Measurements from ENCODE around the gene PRR16. TPM values are rescaled to one million over a fixed set of nuclear protein-coding genes. Genes with fewer than 3 reads are reported as not detected.

The PRR16 gene
- total RNA-seq, 1 experiment from 2014 or later: 0.42 TPM

DNA sequence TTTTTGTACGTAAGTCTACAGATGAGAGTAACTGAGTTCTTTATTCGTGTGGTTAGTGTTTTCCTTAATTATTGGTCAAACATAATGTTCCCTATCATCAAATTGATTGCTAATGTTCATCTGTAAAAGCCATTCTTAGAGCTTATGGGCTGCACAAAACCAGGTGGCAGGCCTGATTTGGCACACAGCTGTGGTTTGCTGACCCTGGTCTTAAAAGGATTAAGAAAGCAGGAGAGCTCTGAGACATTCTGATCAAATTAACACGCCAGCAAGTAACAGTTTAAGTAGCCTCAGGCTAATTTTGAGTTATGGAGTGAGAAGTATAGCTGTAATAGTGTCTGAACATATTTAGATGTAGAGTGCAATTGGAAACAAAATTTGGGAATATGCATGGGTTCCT, 63.2 kb downstream of the PRR16 start (continued):
- TF ChIP-seq, protein P1, sequence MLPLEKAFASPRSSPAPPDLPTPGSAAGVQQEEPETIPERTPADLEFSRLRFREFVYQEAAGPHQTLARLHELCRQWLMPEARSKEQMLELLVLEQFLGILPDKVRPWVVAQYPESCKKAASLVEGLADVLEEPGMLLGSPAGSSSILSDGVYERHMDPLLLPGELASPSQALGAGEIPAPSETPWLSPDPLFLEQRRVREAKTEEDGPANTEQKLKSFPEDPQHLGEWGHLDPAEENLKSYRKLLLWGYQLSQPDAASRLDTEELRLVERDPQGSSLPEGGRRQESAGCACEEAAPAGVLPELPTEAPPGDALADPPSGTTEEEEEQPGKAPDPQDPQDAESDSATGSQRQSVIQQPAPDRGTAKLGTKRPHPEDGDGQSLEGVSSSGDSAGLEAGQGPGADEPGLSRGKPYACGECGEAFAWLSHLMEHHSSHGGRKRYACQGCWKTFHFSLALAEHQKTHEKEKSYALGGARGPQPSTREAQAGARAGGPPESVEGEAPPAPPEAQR (CRISPR knock-in tag; IDR thresholded peaks at IDR 0.05): no peak
- no peak for TF ChIP-seq SMAD3 (CRISPR knock-in tag; IDR thresholded peaks at IDR 0.05; ENCODE audit: borderline replicate concordance)
- TF ChIP-seq NR1H2 (CRISPR knock-in tag; IDR thresholded peaks at IDR 0.05): no peak
- TF ChIP-seq ATF6 (CRISPR knock-in tag; IDR thresholded peaks at IDR 0.05): no peak
- no peak for TF ChIP-seq NFE2L1 (CRISPR knock-in tag; IDR thresholded peaks at IDR 0.05)

- DNase-seq (ENCODE audit: low spot score): no peak
- peaks cover 12% of the 10 kb centered on the region for H3K4me1 Mint-ChIP-seq
- H3K36me3 Mint-ChIP-seq: no peaks in the 10 kb centered on the region
- POLR2A ChIA-PET: no interaction called here
- TF ChIP-seq ERG (CRISPR knock-in tag; IDR thresholded peaks at IDR 0.05) (no peak), ZNF232 (CRISPR knock-in tag; IDR thresholded peaks at IDR 0.05) (no peak), ZNF416 (CRISPR knock-in tag; IDR thresholded peaks at IDR 0.05) (no peak), ZNF219 (CRISPR knock-in tag; IDR thresholded peaks at IDR 0.05; ENCODE audit: borderline replicate concordance) (no peak), GABPB1 (CRISPR knock-in tag; IDR thresholded peaks at IDR 0.05) (no peak), ATF1 (CRISPR knock-in tag; IDR thresholded peaks at IDR 0.05) (no peak), GRHL2 (CRISPR knock-in tag; IDR thresholded peaks at IDR 0.05; ENCODE audit: insufficient replicate concordance, severe bottlenecking) (no peak), FOXK1 (CRISPR knock-in tag; IDR thresholded peaks at IDR 0.05) (no peak)
- no peak overlapping the region for H3K4me3 Mint-ChIP-seq
- CTCF ChIA-PET: no interaction called here
- no peaks in the 10 kb centered on the region for H3K27me3 Mint-ChIP-seq (ENCODE audit: low read depth)
- no peaks in the 10 kb centered on the region for H3K9me3 Mint-ChIP-seq
- H3K27ac Mint-ChIP-seq: no peak overlapping the region
- ATAC-seq: no peak
Observed at GRCh38 chr5:120528609-120529008, 64.5 kb downstream of the PRR16 start.

DNA sequence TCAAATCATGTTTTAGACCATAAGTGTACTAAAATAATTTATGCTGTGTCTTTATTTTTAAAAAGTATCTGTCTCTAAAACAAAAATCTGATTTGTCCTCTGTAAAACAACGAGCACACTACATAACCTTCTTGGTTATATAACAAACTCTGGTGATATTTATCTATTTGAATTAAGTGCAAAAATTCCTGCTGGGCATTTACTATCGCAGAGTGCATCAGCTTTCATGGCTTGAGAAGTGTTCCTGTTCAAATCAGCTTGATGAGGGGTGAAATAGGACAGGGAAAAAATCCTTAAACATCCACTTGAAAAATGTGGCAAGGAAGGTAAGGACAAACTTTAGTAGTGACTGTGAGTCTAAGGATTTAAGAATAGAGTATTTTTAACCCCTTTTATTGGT, 65.3 kb downstream of the PRR16 start:
- H3K9me3 Mint-ChIP-seq: no peaks in the 10 kb centered on the region
- no peak for DNase-seq (ENCODE audit: low spot score)
- POLR2A ChIA-PET: no interaction called here
- no peak for ATAC-seq
- H3K27ac Mint-ChIP-seq: no peak overlapping the region
- no peak overlapping the region for H3K4me3 Mint-ChIP-seq
- TF ChIP-seq ZBTB43 (CRISPR knock-in tag; IDR thresholded peaks at IDR 0.05) (no peak), EMX1 (CRISPR knock-in tag; IDR thresholded peaks at IDR 0.05) (no peak), ZNF121 (CRISPR knock-in tag; IDR thresholded peaks at IDR 0.05) (no peak), CREM (CRISPR knock-in tag; IDR thresholded peaks at IDR 0.05) (no peak), HMGA2 (CRISPR knock-in tag; IDR thresholded peaks at IDR 0.05) (no peak)
- TF ChIP-seq, protein P1 (CRISPR knock-in tag; IDR thresholded peaks at IDR 0.05): no peak
- no peaks in the 10 kb centered on the region for H3K36me3 Mint-ChIP-seq
- H3K27me3 Mint-ChIP-seq (ENCODE audit: low read depth): no peaks in the 10 kb centered on the region
- CTCF ChIA-PET: no interaction called here
- peaks cover 13% of the 10 kb centered on the region for H3K4me1 Mint-ChIP-seq

Data from WTC11 (cell line).